GM19397 (cell line): ENCODE data around the gene GPR26.
"Not testable (repeated sequence)": the region's sequence is repeated elsewhere in the genome, so short reads cannot be mapped to it uniquely, and the experiment has no call there.

Experiments used
- ATAC-seq: cut with Tn5 transposase; IDR thresholded peaks from one replicate; pipeline ENCODE4 v1.9.1; 2021; ENCODE audit warnings: mild to moderate bottlenecking, moderate library complexity; ENCODE audit not compliant: unreplicated experiment

The GPR26 gene

DNA sequence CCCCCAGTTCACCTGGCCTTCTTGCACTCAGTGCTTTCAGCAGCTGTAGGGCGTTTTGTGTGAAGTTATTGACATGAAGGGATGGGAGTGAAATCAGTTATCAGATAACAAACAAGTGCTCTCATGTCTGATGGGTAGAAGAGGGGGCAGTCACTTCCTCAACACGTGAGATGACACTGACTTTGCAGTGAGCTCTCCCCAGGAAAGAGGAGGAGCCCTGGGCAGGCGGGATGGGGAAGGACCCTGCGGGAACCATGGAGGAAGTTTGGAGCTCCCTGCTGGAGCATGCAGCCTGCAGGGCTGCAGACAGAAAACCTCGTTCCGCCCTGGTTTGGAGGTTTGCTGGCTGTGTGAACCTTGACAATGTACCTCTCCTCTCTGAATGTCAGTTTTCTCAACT, 38.7 kb downstream of the GPR26 start:
- ATAC-seq, result no peak

DNA sequence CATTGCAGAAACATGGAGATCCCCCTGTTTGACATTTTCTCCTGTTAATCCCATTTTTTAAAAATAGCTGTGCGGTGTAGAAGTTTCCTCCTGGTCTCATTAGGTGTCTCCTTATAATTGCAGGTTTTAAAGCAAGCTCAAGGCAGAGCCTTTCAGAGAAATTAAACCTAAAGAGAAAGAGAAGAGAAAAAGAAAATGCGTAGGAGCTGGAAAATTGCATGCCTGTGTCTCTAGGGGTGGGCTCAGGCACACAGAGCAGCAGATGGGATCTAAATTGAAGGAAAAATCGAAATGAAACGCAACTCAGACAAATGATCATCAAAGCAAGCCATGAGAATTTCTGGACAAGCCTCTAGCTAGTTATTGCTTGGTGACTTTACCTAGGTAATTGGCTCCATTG, 40.1 kb downstream of the GPR26 start:
- ATAC-seq, result no peak

- no peak for ATAC-seq
Observed at GRCh38 chr10:123715546-123715945, 49.4 kb downstream of the GPR26 start.

DNA sequence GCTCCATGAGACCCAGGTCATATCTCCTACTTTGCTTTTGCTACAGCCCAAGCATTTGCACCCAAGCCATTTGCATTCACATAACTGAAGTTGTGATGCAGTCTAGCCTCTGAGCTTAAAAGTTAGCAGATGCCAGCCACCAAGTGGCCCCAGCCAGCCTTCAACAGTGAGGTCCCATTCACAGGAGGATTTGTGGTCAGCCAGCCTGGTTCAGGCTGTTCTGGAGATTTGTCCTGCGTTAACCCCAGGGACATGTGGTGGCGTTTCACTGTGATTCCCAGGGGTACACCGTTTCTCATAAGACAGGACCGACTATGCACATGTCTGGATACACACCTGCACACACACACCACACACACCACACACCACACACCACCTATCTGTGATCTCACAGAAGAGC, 51.2 kb downstream of the GPR26 start:
- no peak for ATAC-seq

DNA sequence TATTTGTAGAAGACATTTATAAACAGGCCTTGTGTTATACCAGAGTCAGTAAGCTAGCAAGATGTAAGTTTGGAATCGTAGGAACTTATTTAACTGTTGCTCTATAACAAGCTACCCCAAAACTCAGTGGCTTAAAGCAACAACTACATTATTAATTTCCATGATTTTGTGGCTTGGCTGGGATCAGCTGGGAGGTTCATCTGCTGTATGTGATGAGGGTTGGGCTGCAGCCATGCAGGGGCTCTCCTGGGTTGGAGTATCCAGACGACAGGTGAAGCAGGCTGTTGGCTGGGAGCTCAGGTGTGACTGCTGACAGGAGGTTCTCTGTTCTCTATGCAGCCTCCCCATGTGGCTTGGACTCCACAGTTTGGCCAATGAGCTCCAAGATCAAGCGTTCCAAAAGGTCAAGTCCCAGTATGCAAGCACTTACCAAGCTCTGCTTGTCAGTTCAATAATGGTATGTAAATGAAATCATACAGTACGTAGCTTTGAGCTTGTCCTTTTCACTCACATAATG, 52.4 kb downstream of the GPR26 start:
- no peak for ATAC-seq

- no peak for ATAC-seq
Observed at GRCh38 chr10:123720536-123720935, 54.4 kb downstream of the GPR26 start.

GRCh38 chr10:123721441-123722049, 55.4 kb downstream of the GPR26 start:
- ATAC-seq, result no peak

DNA sequence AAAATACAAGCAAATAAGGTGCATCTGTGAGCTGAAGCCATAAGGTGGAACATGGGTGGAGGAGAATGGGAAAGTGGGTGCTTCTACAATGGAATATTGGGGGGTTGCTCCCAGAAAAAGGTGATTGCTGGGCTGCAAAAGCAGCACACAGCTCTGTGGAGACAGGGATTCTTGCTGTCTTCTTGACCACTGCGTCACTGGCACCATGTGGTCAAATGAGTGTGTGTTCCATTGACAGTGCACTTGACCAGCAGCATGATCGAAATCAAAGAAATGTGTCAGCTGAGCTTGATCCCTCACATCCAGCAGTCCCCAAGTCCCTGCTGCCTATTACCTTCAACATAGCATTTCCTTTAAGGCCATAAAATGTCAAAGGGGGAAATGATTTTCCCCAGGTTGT, 56.2 kb downstream of the GPR26 start:
- no peak for ATAC-seq

GRCh38 chr10:123724747-123725146, 58.6 kb downstream of the GPR26 start:
- no peak for ATAC-seq

DNA sequence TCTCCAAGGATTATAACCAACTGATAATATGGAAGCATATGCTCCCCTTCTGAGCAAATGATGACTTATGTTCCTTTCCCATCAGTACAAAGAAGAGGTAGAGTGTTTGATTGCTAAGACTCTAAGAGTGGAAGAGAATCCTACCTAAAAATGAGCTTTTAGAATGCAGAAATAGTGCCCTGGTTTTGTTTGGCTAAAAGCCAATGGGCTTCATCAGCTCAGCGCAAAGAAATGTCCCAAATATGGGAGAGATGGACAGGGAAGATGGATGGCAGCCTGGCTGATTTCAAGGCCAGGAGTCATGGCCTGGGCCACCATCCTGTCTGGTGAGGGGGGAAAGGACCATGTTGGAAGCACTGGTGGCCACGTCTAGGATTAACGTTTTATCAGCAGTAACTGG, 60.2 kb downstream of the GPR26 start:
- ATAC-seq, result no peak

DNA sequence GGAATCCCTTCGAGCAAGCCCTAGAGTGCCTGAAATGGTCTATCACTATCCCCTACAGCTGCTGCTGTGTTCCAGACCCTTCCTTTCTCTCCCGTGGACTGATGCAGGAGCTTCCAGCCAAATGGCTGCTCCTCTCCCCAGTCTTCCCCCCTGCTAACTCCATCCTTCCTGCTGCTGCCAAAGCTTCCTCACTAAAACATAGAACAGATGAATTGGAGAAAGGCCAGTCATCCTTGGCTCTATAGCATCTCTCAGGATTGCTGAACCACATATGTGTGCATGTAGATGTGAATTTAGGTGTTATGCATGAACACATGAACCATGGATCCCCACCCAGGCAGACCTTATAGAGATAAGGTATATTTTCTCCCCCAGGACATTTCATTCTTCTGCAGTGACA, 60.7 kb downstream of the GPR26 start:
- ATAC-seq, result no peak

GRCh38 chr10:123729523-123729922, 63.4 kb downstream of the GPR26 start:
- ATAC-seq, result no peak

GRCh38 chr10:123736917-123737316, 70.8 kb downstream of the GPR26 start:
- ATAC-seq, result not testable (repeated sequence)

- no peak for ATAC-seq
Observed at GRCh38 chr10:123741146-123741545, 75.0 kb downstream of the GPR26 start.

DNA sequence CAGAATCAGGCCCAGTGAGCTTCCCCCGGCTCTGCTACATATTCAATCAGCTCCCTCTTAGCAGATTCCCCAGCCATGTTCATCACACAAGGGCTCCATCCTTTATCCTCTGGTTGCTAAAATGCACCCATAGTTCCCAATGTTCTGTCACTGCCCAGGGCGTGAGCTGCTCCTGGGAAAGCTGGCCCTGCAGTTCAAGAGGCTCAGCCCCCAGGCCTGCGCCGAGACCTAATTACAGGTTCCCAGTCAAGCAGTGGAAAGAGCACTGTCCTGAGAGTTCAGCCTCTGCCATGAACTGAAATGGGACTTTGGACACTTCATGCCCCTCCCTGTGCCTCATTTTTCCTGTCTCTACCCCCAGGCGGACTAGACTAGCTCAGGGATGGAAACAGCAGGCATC, 75.6 kb downstream of the GPR26 start:
- no peak for ATAC-seq

DNA sequence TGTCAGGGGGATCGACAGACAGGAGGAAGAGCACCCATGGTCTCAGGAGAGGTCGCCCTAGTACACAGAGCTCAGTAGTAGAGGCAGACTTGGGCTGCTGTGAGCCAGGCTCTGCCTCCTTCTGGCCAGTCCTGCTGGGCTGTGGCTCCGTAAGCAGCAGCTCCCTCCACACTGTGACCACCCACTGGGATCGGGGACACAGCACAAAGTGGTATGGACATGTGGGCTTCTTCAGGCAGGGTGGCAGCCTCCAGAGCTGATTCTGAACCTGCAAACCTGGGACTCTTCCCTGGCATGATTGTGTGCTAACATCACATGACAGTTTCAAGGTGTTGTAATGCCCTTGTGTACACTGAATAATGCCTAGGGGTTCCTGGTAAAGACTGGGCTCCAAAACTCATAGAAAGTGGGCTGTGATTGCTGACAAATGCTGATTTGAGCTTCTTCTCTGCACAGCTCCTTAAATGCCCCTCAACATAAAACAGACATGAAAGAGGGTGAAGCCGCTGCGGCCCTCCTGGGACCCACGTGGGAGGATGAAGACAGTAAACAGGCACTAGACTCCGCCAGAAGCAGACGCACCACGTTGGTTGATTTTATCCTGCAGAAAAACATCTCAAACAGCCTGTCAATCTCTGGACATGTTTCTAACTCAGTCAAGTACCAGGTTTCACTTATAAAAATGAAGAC, 76.7 kb downstream of the GPR26 start:
- ATAC-seq, result no peak

DNA sequence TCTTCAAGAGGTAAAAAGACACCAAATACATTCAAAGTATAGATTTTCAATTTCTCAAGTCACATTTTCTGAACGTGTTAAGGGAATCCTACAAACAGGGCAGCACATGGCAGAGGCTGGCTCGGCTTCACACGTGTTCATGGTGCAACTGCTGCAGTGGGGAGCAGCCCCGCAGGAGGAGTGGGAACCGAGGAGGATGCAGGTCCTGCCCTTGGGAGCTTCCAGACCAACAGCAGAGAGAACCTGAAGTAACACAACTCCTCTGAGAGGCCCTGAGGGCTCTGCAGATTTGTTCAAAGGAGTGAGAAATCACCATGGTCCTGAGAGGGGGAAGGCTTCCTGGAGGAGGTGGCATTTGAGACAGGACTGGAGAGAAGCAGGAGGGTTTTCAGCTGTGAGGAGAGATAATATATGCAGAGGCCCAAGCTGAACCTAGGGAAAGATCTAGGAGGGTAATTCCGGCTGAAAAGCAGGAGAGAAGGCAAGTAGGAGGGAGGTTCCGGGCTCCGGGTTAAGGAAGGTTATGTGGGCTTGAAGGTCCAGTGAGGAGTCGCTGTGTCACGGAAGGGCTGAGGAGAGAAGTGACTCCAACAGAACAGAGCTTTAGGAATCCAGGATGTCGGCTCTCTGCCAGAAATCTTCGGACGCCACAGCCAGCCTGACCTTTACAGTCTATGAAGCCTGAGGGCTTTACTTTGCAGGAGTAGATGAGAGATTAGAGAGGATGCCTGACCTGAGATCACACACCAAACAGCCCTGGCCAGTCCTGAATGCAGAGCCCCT, 77.5 kb downstream of the GPR26 start:
- no peak for ATAC-seq

- ATAC-seq, result no peak
Observed at GRCh38 chr10:123744224-123744536, 78.0 kb downstream of the GPR26 start.
